HEK293T (cell line): ENCODE measurements around the gene GFRA1.

Source experiments
- CTCF ChIA-PET: fragments of 350-600 bp; formaldehyde crosslinking; extraction: SDS; loops from one replicate; lab custom pipeline; 2021; ENCODE audit warnings: antibody characterized with exemption, inconsistent platforms; lab: Yijun Ruan, JAX
- POLR2A ChIA-PET: fragments of 350-600 bp; formaldehyde crosslinking; extraction: SDS; loops from one replicate; lab custom pipeline; 2020; ENCODE audit warnings: antibody characterized with exemption, inconsistent platforms; lab: Yijun Ruan, JAX
- DNase-seq: peaks from one replicate; pipeline ENCODE4 v3.0.0; 2012; ENCODE audit warnings: mixed read lengths; ENCODE audit errors: extremely low spot score
- ARNT ChIP-seq: fragments of 450-650 bp; IDR thresholded peaks from 2 replicates; pipeline ENCODE4 v1.6.1; 2017; ENCODE audit warnings: mild to moderate bottlenecking
- BHLHE40 ChIP-seq: fragments of 450-650 bp; IDR thresholded peaks from 2 replicates; pipeline ENCODE4 v1.6.1; 2016; ENCODE audit warnings: mild to moderate bottlenecking, moderate library complexity, borderline replicate concordance
- CTBP1 ChIP-seq: fragments of 450-650 bp; IDR thresholded peaks from 2 replicates; pipeline ENCODE4 v1.6.1; 2016; ENCODE audit warnings: borderline replicate concordance
- ELF4 ChIP-seq: fragments of 450-650 bp; IDR thresholded peaks from 2 replicates; pipeline ENCODE4 v1.6.1; 2017; ENCODE audit warnings: antibody characterized with exemption
- FOXA1 ChIP-seq: fragments of 450-650 bp; IDR thresholded peaks from 2 replicates; pipeline ENCODE4 v1.6.1; 2016; ENCODE audit warnings: mild to moderate bottlenecking
- FOXK2 ChIP-seq: fragments of 450-650 bp; IDR thresholded peaks from 2 replicates; pipeline ENCODE4 v1.6.1; 2016; ENCODE audit warnings: mild to moderate bottlenecking
- FOXM1 ChIP-seq: fragments of 450-650 bp; IDR thresholded peaks from 2 replicates; pipeline ENCODE4 v1.6.1; 2017; ENCODE audit warnings: mild to moderate bottlenecking, borderline replicate concordance
- HDGF ChIP-seq: fragments of 450-650 bp; IDR thresholded peaks from 2 replicates; pipeline ENCODE4 v1.6.1; 2017; ENCODE audit warnings: antibody characterized with exemption, borderline replicate concordance
- L3MBTL2 ChIP-seq: fragments of 450-650 bp; conservative IDR thresholded peaks from 2 replicates; pipeline ENCODE4 v1.6.1; 2016; ENCODE audit warnings: mild to moderate bottlenecking
- LEF1 ChIP-seq: fragments of 450-650 bp; IDR thresholded peaks from 2 replicates; pipeline ENCODE4 v1.6.1; 2017; ENCODE audit warnings: mild to moderate bottlenecking, borderline replicate concordance
- NFRKB ChIP-seq: fragments of 450-650 bp; IDR thresholded peaks from 2 replicates; pipeline ENCODE4 v1.6.1; 2016; ENCODE audit warnings: mild to moderate bottlenecking, moderate library complexity
- SP1 ChIP-seq: fragments of 450-650 bp; IDR thresholded peaks from 2 replicates; pipeline ENCODE4 v1.6.1; 2017
- SUZ12 ChIP-seq: fragments of 450-650 bp; IDR thresholded peaks from 2 replicates; pipeline ENCODE4 v1.6.1; 2016; ENCODE audit warnings: mild to moderate bottlenecking
- TARDBP ChIP-seq: fragments of 450-650 bp; IDR thresholded peaks from 2 replicates; pipeline ENCODE4 v1.6.1; 2016
- ZNF384 ChIP-seq: fragments of 450-650 bp; IDR thresholded peaks from 2 replicates; pipeline ENCODE4 v1.6.1; 2016
- TF ChIP-seq, protein P1 (sequence below): fragments of 450-650 bp; IDR thresholded peaks from 2 replicates; pipeline ENCODE4 v1.6.1; 2016

GFRA1 gene

GRCh38 chr10:116132780-116133399, 140.1 kb downstream of the GFRA1 start:
- ChIA-PET CTCF (no interaction called here), POLR2A (no interaction called here)
- DNase-seq, result no peak
- TF ChIP-seq TARDBP (no peak), LEF1 (no peak), FOXM1 (no peak)
- TF ChIP-seq, protein P1, sequence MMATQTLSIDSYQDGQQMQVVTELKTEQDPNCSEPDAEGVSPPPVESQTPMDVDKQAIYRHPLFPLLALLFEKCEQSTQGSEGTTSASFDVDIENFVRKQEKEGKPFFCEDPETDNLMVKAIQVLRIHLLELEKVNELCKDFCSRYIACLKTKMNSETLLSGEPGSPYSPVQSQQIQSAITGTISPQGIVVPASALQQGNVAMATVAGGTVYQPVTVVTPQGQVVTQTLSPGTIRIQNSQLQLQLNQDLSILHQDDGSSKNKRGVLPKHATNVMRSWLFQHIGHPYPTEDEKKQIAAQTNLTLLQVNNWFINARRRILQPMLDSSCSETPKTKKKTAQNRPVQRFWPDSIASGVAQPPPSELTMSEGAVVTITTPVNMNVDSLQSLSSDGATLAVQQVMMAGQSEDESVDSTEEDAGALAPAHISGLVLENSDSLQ, result no peak

GRCh38 chr10:116130006-116130405, 143.0 kb downstream of the GFRA1 start:
- ChIA-PET CTCF (interaction anchor here (1.6 kb wide), 1 partner anchor 9 kb away, joined by 4 read pairs; no protein-coding TSS in a partner anchor), POLR2A (no interaction called here)
- no peak for DNase-seq
- TF ChIP-seq TARDBP (no peak), HDGF (no peak), FOXM1 (no peak), CTBP1 (no peak), ELF4 (no peak), L3MBTL2 (no peak), ZNF384 (no peak), SP1 (no peak), FOXK2 (no peak), SUZ12 (no peak), NFRKB (no peak), FOXA1 (no peak), LEF1 (no peak), BHLHE40 (no peak), ARNT (no peak)
- TF ChIP-seq, protein P1, result no peak

GRCh38 chr10:116126954-116127695, 145.9 kb downstream of the GFRA1 start:
- CTCF ChIA-PET, result no interaction called here
- TF ChIP-seq FOXA1 (no peak), FOXK2 (no peak), LEF1 (no peak), NFRKB (no peak), FOXM1 (no peak), SUZ12 (no peak), ELF4 (no peak), L3MBTL2 (no peak), SP1 (no peak), ZNF384 (no peak), HDGF (no peak), BHLHE40 (no peak), TARDBP (no peak), CTBP1 (no peak), ARNT (no peak)
- TF ChIP-seq, protein P1, result no peak
- POLR2A ChIA-PET, result no interaction called here
- no peak for DNase-seq

DNA sequence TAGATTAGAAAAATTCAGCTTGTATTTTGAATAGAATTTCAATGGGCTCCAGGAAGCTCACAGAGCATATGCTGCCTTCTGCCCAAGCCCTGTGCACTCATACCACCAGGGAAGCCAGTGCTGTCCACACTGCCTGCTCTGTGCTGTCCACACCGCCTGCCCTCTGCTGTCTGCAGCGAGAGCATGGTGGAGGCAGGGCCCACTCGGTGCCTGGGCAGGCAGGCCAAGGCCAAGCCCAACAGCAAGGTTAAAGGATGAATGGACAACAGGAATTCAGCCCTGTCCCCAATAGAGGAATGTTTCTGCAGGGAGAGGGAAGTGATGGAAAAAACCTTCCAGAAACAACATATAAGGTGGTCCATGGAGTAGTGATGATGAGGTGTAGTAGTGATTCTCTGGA, 146.8 kb downstream of the GFRA1 start:
- ChIA-PET POLR2A (no interaction called here), CTCF (no interaction called here)
- DNase-seq, result no peak
- TF ChIP-seq FOXM1, result no peak
- TF ChIP-seq ARNT, result no peak
- TF ChIP-seq TARDBP, result no peak
- TF ChIP-seq L3MBTL2, result no peak
- TF ChIP-seq FOXA1, result no peak
- no peak for TF ChIP-seq SUZ12
- TF ChIP-seq CTBP1, result no peak
- TF ChIP-seq ELF4, result no peak
- no peak for TF ChIP-seq FOXK2
- TF ChIP-seq HDGF, result no peak
- TF ChIP-seq ZNF384, result no peak
- TF ChIP-seq SP1, result no peak
- no peak for TF ChIP-seq BHLHE40
- no peak for TF ChIP-seq NFRKB
- no peak for TF ChIP-seq LEF1
- TF ChIP-seq, protein P1, result no peak

DNA sequence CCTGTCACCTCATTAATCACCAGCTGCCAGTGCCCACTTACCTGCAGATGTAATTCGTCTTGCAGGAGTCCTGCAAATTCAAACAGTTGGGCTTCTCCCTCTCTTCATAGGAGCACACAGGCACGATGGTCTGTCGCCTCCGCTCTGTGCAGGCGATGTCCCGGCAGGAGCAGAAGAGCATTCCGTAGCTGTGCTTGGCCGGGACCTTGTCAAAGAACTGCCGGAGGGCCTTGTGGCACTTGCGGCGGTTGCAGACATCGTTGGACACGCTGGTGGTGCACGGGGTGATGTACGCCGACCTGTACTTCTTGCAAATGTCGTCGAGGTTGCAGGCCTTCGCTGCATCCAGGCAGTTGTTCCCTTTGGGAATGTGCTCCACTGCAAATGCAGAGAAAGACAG, 147.8 kb downstream of the GFRA1 start:
- ChIA-PET CTCF (no interaction called here), POLR2A (no interaction called here)
- TF ChIP-seq ELF4 (no peak), L3MBTL2 (no peak), FOXK2 (no peak), ZNF384 (no peak), HDGF (no peak), SUZ12 (no peak), BHLHE40 (no peak), FOXA1 (no peak), LEF1 (no peak), NFRKB (no peak), SP1 (no peak), FOXM1 (no peak), TARDBP (no peak), ARNT (no peak), CTBP1 (no peak)
- TF ChIP-seq, protein P1, result no peak
- no peak for DNase-seq
